Esophagus mucosa (tissue), 1 donor: ENCODE results near the gene CNOT8. TPM values are rescaled to one million over a fixed set of nuclear protein-coding genes. Genes with fewer than 3 reads are reported as not detected.
A peak's percentile ranks its signal among the peaks of the same experiment; 100 is the strongest.
"Not testable (repeated sequence)": the region's sequence is repeated elsewhere in the genome, so short reads cannot be mapped to it uniquely, and the experiment has no call there.

Experiments
- ATAC-seq: fragments of 200-7000 bp; cut with Tn5 transposase; one replicate; pipeline ENCODE4 v1.9.1; 2020
- total RNA-seq: library from RNA; stranded (reverse); gene quantifications from one replicate; pipeline ENCODE4 v1.2.4, GENCODE V29; 2023
- donor health status: DM: yes; HTN: yes; CAD: no.

The CNOT8 gene
- total RNA-seq, 1 donor from 2014 or later, result 25.7 TPM

GRCh38 chr5:154835701-154836052, 22.8 kb upstream of the CNOT8 start:
- ATAC-seq, result not testable (repeated sequence)

GRCh38 chr5:154836225-154836624, 22.2 kb upstream of the CNOT8 start:
- ATAC-seq, result no peak

GRCh38 chr5:154837009-154837901, 21.2 kb upstream of the CNOT8 start:
- ATAC-seq, result no peak

- no peak for ATAC-seq
These were observed 17.8 kb upstream of the CNOT8 start for GRCh38 chr5:154840435-154841272.

GRCh38 chr5:154841273-154841661, 17.2 kb upstream of the CNOT8 start:
- ATAC-seq, result no peak

GRCh38 chr5:154842689-154843530, 15.5 kb upstream of the CNOT8 start:
- no peak for ATAC-seq

GRCh38 chr5:154844809-154845208, 13.6 kb upstream of the CNOT8 start:
- no peak for ATAC-seq

- no peak for ATAC-seq
These were observed 9.1 kb upstream of the CNOT8 start for GRCh38 chr5:154849264-154849785.

GRCh38 chr5:154849791-154850201, 8.6 kb upstream of the CNOT8 start:
- ATAC-seq, result no peak

- peak; percentile 79 for ATAC-seq
These were observed 8.0 kb upstream of the CNOT8 start, which contains the start of gene FAXDC2 for GRCh38 chr5:154850255-154851062. Gene FAXDC2 (minus strand): TSS chr5:154850603. CDS start chr5:154838178, 12,425 bp downstream.

- no peak for ATAC-seq
These were observed 7.1 kb upstream of the CNOT8 start for GRCh38 chr5:154851351-154851750.

GRCh38 chr5:154857530-154858296, 714 bp upstream of the CNOT8 start:
- ATAC-seq, result peak; percentile 81

- no peak for ATAC-seq
These were observed 795 bp downstream of the CNOT8 start for GRCh38 chr5:154858972-154859871.

GRCh38 chr5:154860123-154860522, 1.7 kb downstream of the CNOT8 start:
- ATAC-seq, result no peak

- ATAC-seq, result no peak
These were observed 2.3 kb downstream of the CNOT8 start for GRCh38 chr5:154860765-154861164.

GRCh38 chr5:154861946-154862345, 3.5 kb downstream of the CNOT8 start:
- ATAC-seq, result no peak

GRCh38 chr5:154862766-154863165, 4.3 kb downstream of the CNOT8 start:
- ATAC-seq, result no peak

- ATAC-seq, result no peak
These were observed 5.1 kb downstream of the CNOT8 start for GRCh38 chr5:154863291-154864080.
